Glutamatergic neuron (in vitro differentiated cells): Measurements from ENCODE around the gene CORO7. TPM values are rescaled to one million over a fixed set of nuclear protein-coding genes. Genes with fewer than 3 reads are reported as not detected.

ENCODE experiments used
- DNase-seq: peaks from one replicate; pipeline ENCODE4 v3.0.0; 2022
- H3K27ac Mint-ChIP-seq: one replicate; pipeline ENCODE4 v1.8.0; 2020; ENCODE audit warnings: mild to moderate bottlenecking, mixed read lengths, inconsistent platforms; ENCODE audit not compliant: unreplicated experiment
- H3K27me3 Mint-ChIP-seq: one replicate; pipeline ENCODE4 v1.8.0; 2020; ENCODE audit warnings: mild to moderate bottlenecking, moderate library complexity, mixed read lengths, inconsistent platforms; ENCODE audit not compliant: unreplicated experiment
- H3K36me3 Mint-ChIP-seq: one replicate; pipeline ENCODE4 v1.8.0; 2020; ENCODE audit warnings: mild to moderate bottlenecking, mixed read lengths, inconsistent platforms; ENCODE audit not compliant: unreplicated experiment
- H3K4me1 Mint-ChIP-seq: one replicate; pipeline ENCODE4 v1.8.0; 2020; ENCODE audit warnings: mild to moderate bottlenecking, low read depth, mixed read lengths, inconsistent platforms; ENCODE audit not compliant: unreplicated experiment
- H3K4me3 Mint-ChIP-seq: one replicate; pipeline ENCODE4 v1.8.0; 2020; ENCODE audit warnings: mild to moderate bottlenecking, mixed read lengths, inconsistent platforms; ENCODE audit not compliant: unreplicated experiment
- H3K9me3 Mint-ChIP-seq: one replicate; pipeline ENCODE4 v1.8.0; 2020; ENCODE audit warnings: mild to moderate bottlenecking, moderate library complexity, mixed read lengths, inconsistent platforms; ENCODE audit not compliant: unreplicated experiment
- CTCF ChIP-seq: fragments of 200-600 bp; sonication (generic); IDR thresholded peaks from one replicate; pipeline ENCODE4 v1.5.0; 2021; ENCODE audit not compliant: partially characterized antibody, unreplicated experiment
- total RNA-seq: library from RNA; stranded (reverse); fragmentation: NEBNext Ultra II Directional; extraction: Animal tissue kit (Norgen Biotek cat#: 25700); gene quantifications from one replicate; pipeline ENCODE4 v1.2.1, GENCODE V29; 2021; ENCODE audit not compliant: unreplicated experiment

CORO7 gene
- total RNA-seq, 1 donor from 2014 or later = 200 TPM

- DNase-seq = peak; percentile 62
- H3K27me3 Mint-ChIP-seq = peaks cover 11% of the 10 kb centered on the region
- TF ChIP-seq CTCF = no peak
- H3K4me1 Mint-ChIP-seq = peaks cover 8% of the 10 kb centered on the region
- H3K9me3 Mint-ChIP-seq = peaks cover 11% of the 10 kb centered on the region
- no peak overlapping the region for H3K27ac Mint-ChIP-seq
- no peaks in the 10 kb centered on the region for H3K36me3 Mint-ChIP-seq
- H3K4me3 Mint-ChIP-seq = peak overlapping the region; percentile 74
These were observed 100.1 kb downstream of the CORO7 start for GRCh38 chr16:4316108-4316863.

GRCh38 chr16:4315186-4316107 lies 100.9 kb downstream of the CORO7 start, which contains the start of gene GLIS2:
GLIS2 (plus strand) TSS chr16:4316067; CDS start chr16:4332281, 16,214 bp downstream.
- peaks cover 8% of the 10 kb centered on the region for H3K4me1 Mint-ChIP-seq
- DNase-seq = peak; percentile 87
- H3K9me3 Mint-ChIP-seq = peaks cover 11% of the 10 kb centered on the region
- H3K36me3 Mint-ChIP-seq = no peaks in the 10 kb centered on the region
- H3K4me3 Mint-ChIP-seq = peak within 1 kb of the TSS; percentile 89
- peaks cover 11% of the 10 kb centered on the region for H3K27me3 Mint-ChIP-seq
- peak within 1 kb of the TSS; percentile 92 for H3K27ac Mint-ChIP-seq
- TF ChIP-seq CTCF = no peak

- Mint-ChIP-seq H3K4me1 (peaks cover 6% of the 10 kb centered on the region), H3K27me3 (peaks cover 11% of the 10 kb centered on the region), H3K36me3 (no peaks in the 10 kb centered on the region), H3K9me3 (peaks cover 9% of the 10 kb centered on the region), H3K27ac (peak overlapping the region; percentile 92), H3K4me3 (peak overlapping the region; percentile 89)
- no peak for DNase-seq
- no peak for TF ChIP-seq CTCF
These were observed 101.7 kb downstream of the CORO7 start for GRCh38 chr16:4314532-4315185.

- Mint-ChIP-seq H3K27ac (peak overlapping the region; percentile 92), H3K36me3 (no peaks in the 10 kb centered on the region), H3K4me1 (peaks cover 6% of the 10 kb centered on the region), H3K9me3 (peaks cover 9% of the 10 kb centered on the region), H3K4me3 (peak overlapping the region; percentile 89), H3K27me3 (peaks cover 14% of the 10 kb centered on the region)
- DNase-seq = peak; percentile 84
- peak; percentile 81 for TF ChIP-seq CTCF
These were observed 102.5 kb downstream of the CORO7 start for GRCh38 chr16:4313563-4314531.
